Measurements from ENCODE around the gene TMEFF1. TPM values are rescaled to one million over a fixed set of nuclear protein-coding genes. Genes with fewer than 3 reads are reported as not detected.

Gene TMEFF1
- total RNA-seq, 3 donors from 2014 or later: 0.38 to 0.98 TPM; not detected in 1

DNA sequence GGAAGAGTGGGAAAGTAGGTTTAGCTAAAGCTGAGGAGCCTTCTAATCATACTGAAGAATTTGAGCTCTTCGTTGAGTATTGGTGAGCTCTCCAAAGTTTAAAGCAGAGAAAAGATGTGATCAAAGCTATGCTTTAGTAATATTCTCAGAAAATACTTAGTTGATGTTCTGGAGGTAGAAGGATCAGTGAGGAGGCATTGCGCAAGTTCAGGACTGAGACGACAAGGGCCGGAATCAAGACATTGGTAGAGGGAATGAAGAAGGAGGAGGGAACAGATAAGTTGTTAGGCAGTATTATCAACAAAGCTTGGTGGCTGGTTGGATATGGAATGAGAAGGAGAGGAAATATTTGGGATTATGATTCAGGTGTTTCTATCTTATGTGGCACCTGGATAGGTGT lies 112.0 kb downstream of the TMEFF1 start:
- DNase-seq (no peak), ATAC-seq (no peak)
- TF ChIP-seq, protein P1, sequence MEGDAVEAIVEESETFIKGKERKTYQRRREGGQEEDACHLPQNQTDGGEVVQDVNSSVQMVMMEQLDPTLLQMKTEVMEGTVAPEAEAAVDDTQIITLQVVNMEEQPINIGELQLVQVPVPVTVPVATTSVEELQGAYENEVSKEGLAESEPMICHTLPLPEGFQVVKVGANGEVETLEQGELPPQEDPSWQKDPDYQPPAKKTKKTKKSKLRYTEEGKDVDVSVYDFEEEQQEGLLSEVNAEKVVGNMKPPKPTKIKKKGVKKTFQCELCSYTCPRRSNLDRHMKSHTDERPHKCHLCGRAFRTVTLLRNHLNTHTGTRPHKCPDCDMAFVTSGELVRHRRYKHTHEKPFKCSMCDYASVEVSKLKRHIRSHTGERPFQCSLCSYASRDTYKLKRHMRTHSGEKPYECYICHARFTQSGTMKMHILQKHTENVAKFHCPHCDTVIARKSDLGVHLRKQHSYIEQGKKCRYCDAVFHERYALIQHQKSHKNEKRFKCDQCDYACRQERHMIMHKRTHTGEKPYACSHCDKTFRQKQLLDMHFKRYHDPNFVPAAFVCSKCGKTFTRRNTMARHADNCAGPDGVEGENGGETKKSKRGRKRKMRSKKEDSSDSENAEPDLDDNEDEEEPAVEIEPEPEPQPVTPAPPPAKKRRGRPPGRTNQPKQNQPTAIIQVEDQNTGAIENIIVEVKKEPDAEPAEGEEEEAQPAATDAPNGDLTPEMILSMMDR (IDR thresholded peaks at IDR 0.05): no peak
- intact Hi-C loops (cut with DNase I, micrococcal nuclease): no loop called here
- H3K36me3 ChIP-seq (ENCODE audit: low read depth): no peaks in the 10 kb centered on the region
- H3K4me1 ChIP-seq (ENCODE audit: low read depth): no peaks in the 10 kb centered on the region
- no peaks in the 10 kb centered on the region for H3K9me3 ChIP-seq
- no peak overlapping the region for H3K4me3 ChIP-seq

DNA sequence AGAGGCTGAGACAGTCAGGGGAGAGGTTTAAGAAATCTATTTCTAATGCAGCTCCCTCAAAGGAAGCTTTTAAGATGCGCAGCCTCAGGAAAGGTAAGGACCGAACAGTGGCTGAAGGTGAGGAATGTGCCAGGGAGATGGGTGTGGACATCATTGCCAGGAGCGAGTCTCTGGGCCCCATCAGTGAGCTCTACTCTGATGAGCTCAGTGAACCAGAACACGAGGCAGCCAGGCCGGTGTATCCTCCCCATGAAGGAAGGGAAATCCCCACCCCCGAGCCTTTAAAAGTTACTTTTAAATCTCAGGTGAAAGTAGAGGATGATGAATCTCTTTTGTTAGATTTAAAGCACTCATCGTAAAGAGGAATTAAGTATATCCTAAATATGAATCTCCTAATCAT lies 113.1 kb downstream of the TMEFF1 start:
- Histone ChIP-seq H3K9me3 (no peaks in the 10 kb centered on the region), H3K36me3 (ENCODE audit: low read depth) (no peaks in the 10 kb centered on the region), H3K4me1 (ENCODE audit: low read depth) (no peaks in the 10 kb centered on the region), H3K4me3 (no peak overlapping the region)
- intact Hi-C loops (cut with DNase I, micrococcal nuclease): no loop called here
- DNase-seq (no peak), ATAC-seq (no peak)
- TF ChIP-seq, protein P1 (IDR thresholded peaks at IDR 0.05): no peak

DNA sequence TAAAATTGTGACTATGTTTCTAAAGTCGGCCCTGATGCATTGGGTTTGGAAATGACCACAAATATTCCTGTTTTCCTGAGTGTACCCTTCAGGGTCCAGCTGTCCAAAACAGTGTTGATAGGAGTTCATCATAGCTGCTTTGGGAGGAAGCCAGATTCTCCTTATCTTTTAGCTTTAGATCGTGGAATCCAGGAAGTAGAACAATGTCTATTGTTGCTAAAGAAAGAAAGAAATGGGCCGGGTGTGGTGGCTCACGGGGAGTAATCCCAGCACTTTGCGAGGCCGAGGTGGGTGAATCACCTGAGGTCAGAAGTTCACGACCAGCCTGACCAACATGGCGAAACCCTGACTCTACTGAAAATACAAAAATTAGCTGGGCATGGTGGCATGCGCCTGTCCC lies 114.4 kb downstream of the TMEFF1 start:
- H3K4me3 ChIP-seq: no peak overlapping the region
- H3K9me3 ChIP-seq: no peaks in the 10 kb centered on the region
- ATAC-seq: peak; percentile 16
- H3K4me1 ChIP-seq (ENCODE audit: low read depth): no peaks in the 10 kb centered on the region
- TF ChIP-seq, protein P1 (IDR thresholded peaks at IDR 0.05): no peak
- H3K36me3 ChIP-seq (ENCODE audit: low read depth): no peaks in the 10 kb centered on the region
- DNase-seq: no peak
- intact Hi-C loops (cut with DNase I, micrococcal nuclease): no loop called here

DNA sequence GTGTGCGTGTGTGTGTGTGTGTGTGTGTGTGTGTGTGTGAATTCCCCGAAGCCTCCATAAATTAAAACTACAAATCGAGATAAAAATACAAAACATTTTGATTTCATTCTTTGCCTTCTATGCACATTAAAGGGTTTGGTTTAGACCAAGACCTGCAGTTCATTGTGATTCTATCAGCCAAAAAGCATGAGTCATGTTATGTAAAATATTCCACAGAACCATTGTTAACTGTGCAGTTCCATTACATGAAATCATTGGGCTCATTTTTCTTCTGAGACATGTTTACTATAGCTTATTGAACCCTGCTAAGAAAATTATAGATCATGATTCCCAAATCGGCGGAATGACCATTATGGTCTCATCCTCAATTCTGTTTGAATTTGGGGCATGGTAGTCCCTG lies 116.6 kb downstream of the TMEFF1 start:
- Histone ChIP-seq H3K36me3 (ENCODE audit: low read depth) (no peaks in the 10 kb centered on the region), H3K4me3 (no peak overlapping the region), H3K9me3 (no peaks in the 10 kb centered on the region), H3K4me1 (ENCODE audit: low read depth) (no peaks in the 10 kb centered on the region)
- intact Hi-C loops (cut with DNase I, micrococcal nuclease): no loop called here
- no peak for DNase-seq
- ATAC-seq: no peak
- TF ChIP-seq, protein P1 (IDR thresholded peaks at IDR 0.05): no peak

DNA sequence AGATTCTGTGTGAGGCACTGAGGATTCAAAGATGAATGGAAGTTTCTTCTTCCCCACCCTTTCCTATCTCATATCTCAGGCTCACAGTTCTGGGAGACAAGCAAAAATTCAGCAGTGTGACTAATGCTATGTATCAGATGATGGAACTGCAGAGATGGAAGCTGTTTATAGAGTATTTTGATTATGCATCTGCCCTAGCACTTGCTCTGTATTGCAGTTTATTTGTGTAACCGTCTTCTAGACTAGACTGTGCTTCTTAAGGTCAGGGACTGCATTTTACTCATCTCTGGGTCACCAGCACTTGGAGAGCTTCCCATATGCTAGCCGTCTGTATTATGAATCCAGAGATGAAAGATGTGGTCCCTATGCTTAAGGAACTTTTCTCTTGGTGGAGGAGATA lies 117.5 kb downstream of the TMEFF1 start:
- H3K36me3 ChIP-seq (ENCODE audit: low read depth): no peaks in the 10 kb centered on the region
- DNase-seq (no peak), ATAC-seq (no peak)
- TF ChIP-seq, protein P1 (IDR thresholded peaks at IDR 0.05): no peak
- H3K4me3 ChIP-seq: no peak overlapping the region
- no peaks in the 10 kb centered on the region for H3K9me3 ChIP-seq
- H3K4me1 ChIP-seq (ENCODE audit: low read depth): no peaks in the 10 kb centered on the region
- intact Hi-C loops (cut with DNase I, micrococcal nuclease): loop anchor here in 1 of 2 donors (10.0 kb wide), 1 partner anchor 146 kb away; no protein-coding TSS in a partner anchor

DNA sequence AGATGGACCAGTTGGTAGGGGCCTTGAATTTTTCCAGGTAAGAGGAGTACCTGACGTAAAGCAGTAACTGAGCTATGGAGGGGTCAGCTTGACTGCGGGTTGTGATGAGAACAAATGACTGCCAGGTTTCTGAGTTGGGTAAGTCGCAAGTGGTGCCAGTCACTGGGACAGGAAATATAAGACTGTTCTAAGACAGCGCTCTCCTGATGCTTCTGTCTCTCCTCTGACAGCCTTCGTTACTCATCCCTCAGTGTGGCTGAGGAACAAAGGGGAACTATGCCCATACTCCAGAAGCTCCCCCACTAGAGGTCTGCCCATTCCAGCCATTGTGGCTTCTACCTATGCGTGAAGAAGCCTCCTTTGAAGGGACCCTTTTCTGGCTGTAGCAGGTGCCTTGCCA lies 118.2 kb downstream of the TMEFF1 start:
- ATAC-seq (no peak), DNase-seq (no peak)
- intact Hi-C loops (cut with DNase I, micrococcal nuclease): loop anchor here in 1 of 2 donors (10.0 kb wide), 1 partner anchor 146 kb away; no protein-coding TSS in a partner anchor
- no peaks in the 10 kb centered on the region for H3K4me1 ChIP-seq (ENCODE audit: low read depth)
- H3K4me3 ChIP-seq: no peak overlapping the region
- TF ChIP-seq, protein P1 (IDR thresholded peaks at IDR 0.05): no peak
- H3K9me3 ChIP-seq: no peaks in the 10 kb centered on the region
- no peaks in the 10 kb centered on the region for H3K36me3 ChIP-seq (ENCODE audit: low read depth)
